ENCODE results near the gene SMYD1. TPM values are rescaled to one million over a fixed set of nuclear protein-coding genes. Genes with fewer than 3 reads are reported as not detected.

The SMYD1 gene
- total RNA-seq, 1 donor from 2014 or later = not detected

DNA sequence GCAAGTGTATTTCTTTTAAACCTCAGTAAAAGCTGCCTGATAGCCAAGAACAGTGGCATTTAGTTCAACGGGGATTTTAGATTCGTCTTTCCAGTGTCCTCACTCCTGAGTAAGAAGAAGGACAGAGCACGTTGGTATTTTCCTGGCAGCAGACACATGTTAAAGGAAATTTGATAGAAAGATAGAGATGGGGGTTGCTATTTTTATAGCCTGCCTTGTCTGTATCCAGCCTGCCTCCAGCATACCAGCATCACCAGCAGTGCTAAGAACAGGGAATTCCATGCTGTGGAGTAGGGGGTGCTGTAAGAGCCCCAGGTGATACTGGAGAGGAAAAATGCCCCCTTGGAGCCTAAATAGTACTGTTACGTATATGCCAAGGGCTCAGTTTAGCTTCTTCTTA lies 1.1 kb upstream of the SMYD1 start:
- TF ChIP-seq, protein P1, sequence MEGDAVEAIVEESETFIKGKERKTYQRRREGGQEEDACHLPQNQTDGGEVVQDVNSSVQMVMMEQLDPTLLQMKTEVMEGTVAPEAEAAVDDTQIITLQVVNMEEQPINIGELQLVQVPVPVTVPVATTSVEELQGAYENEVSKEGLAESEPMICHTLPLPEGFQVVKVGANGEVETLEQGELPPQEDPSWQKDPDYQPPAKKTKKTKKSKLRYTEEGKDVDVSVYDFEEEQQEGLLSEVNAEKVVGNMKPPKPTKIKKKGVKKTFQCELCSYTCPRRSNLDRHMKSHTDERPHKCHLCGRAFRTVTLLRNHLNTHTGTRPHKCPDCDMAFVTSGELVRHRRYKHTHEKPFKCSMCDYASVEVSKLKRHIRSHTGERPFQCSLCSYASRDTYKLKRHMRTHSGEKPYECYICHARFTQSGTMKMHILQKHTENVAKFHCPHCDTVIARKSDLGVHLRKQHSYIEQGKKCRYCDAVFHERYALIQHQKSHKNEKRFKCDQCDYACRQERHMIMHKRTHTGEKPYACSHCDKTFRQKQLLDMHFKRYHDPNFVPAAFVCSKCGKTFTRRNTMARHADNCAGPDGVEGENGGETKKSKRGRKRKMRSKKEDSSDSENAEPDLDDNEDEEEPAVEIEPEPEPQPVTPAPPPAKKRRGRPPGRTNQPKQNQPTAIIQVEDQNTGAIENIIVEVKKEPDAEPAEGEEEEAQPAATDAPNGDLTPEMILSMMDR (conservative IDR thresholded peaks at IDR 0.05; ENCODE audit: low read depth, low read length) = no peak
- H3K4me3 ChIP-seq (ENCODE audit: low read depth, low read length) = no peak overlapping the region
- DNase-seq (ENCODE audit: low read depth) = no peak

DNA sequence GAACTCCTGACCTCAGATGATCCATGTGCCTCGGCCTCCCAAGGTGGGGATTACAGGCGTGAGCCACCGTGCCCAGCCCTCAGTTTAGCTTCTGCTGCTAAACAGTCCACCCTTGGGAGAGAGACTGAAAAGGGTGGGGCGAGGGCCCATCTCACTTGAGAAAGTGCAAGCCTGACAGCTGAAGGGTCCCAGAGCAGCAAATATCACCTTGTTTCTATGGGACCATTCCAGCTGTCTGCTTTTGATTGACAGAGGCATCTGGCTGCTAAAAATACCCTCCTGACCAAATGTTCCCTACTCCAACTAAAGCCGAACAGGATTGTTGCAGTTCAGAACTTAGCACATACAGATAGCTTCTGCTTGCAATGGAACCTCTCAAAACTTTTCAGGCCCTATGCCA lies 436 bp upstream of the SMYD1 start:
- H3K4me3 ChIP-seq (ENCODE audit: low read depth, low read length) = no peak overlapping the region
- DNase-seq (ENCODE audit: low read depth) = no peak
- TF ChIP-seq, protein P1 (conservative IDR thresholded peaks at IDR 0.05; ENCODE audit: low read depth, low read length) = no peak

DNA sequence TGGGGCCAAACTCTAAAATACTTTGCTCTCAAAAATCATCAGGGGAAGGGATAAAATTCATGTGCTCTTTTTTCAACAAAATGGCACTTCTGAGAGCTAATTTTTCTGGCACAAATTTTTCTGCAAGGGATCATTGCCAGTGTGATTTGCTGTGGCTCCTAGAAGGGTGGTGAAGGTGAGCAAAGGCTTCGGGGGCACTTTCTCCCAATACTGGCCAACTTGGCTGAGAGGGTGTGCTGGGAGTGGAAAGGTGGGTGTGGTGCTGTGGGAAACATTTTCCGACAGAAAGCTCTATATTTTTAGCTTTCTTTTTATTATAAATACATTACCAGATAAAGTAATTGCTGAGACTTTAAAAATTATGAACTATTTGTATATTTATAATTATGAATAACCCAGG lies 419 bp downstream of the SMYD1 start:
- DNase-seq (ENCODE audit: low read depth) = no peak
- TF ChIP-seq, protein P1 (conservative IDR thresholded peaks at IDR 0.05; ENCODE audit: low read depth, low read length) = no peak
- H3K4me3 ChIP-seq (ENCODE audit: low read depth, low read length) = no peak overlapping the region

DNA sequence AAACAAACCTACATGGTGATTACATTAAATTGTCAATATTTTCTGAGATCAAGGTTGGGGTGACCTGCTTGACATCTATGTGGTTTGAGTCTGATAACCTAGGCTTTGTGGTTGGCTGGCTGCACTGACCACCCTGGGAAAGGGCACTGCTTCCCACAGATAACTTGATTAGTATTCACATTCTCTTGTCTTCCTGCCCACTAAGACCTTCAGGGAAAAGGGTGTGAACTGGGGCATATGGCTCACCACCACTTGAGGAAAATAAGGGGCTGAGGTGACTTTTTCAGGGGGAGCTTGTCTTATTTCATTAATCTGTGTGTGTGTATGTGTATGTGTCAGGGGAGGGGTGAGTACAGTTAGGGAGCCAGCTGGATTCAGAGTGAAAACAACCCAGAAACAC lies 1.5 kb downstream of the SMYD1 start:
- no peak overlapping the region for H3K4me3 ChIP-seq (ENCODE audit: low read depth, low read length)
- TF ChIP-seq, protein P1 (conservative IDR thresholded peaks at IDR 0.05; ENCODE audit: low read depth, low read length) = no peak
- DNase-seq (ENCODE audit: low read depth) = no peak

DNA sequence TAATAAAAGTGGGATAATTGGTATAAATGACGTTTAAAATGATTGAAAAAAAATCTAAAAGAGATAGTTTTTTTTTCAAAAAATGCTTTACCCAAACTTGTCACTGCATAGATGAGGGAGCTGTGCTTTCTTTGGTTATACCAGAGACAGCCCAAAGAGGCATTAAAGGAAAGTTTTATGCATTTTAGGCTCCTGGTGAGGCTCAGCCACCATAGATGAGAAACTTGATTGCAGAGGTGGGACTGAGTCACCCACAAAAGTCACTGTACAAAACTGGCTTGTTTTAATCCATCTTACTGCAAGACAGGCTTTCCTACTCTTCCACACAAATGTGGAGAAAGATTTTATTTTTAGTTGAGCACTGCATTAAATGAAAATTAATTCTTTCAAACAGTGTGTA lies 2.4 kb downstream of the SMYD1 start:
- H3K4me3 ChIP-seq (ENCODE audit: low read depth, low read length) = no peak overlapping the region
- TF ChIP-seq, protein P1 (conservative IDR thresholded peaks at IDR 0.05; ENCODE audit: low read depth, low read length) = no peak
- DNase-seq (ENCODE audit: low read depth) = no peak

DNA sequence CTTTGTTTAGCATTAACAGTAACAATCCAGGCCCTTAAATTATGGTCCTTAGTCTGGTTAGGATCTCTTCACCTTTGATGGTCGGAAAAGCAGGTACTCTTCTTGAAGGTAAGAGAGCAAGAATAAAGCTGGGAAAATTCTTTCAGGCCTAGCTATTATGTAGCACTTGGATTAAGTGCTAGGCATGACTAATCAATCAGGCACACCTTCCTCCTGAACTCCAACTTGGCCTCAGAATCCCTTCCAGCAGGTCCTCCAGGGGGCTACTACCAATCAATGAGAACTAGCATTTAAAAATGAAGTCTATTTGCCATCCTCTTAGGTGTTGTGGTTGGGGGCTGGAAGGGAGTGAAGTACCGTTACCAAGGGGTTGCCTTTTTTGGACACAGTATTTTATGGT lies 3.7 kb downstream of the SMYD1 start:
- DNase-seq (ENCODE audit: low read depth) = no peak
- H3K4me3 ChIP-seq (ENCODE audit: low read depth, low read length) = no peak overlapping the region
- TF ChIP-seq, protein P1 (conservative IDR thresholded peaks at IDR 0.05; ENCODE audit: low read depth, low read length) = no peak

DNA sequence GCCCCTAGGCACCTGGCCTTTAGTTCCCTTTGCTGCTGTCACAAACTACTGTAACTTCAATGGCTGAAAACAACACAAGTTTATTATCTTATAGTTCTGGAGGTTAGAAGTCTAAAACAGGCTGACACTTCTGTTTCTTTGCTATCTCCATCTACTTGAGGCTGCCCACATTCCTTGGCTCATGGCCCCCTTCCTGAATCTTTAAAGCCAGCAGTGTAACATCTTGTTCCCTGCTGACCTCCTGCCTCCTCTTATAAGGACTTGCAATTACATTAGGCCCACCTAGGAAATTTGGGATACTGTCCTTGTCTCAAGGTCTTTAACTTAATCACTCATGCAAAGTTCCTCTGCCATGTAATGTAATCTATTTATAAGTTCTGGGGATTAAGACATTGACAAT lies 6.5 kb downstream of the SMYD1 start:
- H3K4me3 ChIP-seq (ENCODE audit: low read depth, low read length) = no peak overlapping the region
- TF ChIP-seq, protein P1 (conservative IDR thresholded peaks at IDR 0.05; ENCODE audit: low read depth, low read length) = no peak
- no peak for DNase-seq (ENCODE audit: low read depth)
